Esophagus muscularis mucosa (tissue), 3 donors: ENCODE measurements around the gene TDRD12.

Experiments
- POLR2AphosphoS5 ChIP-seq, 2 donors: sonication (generic); formaldehyde crosslinking; IDR thresholded peaks; one replicate each; pipeline ENCODE4 v1.6.1; 2017; ENCODE audit warnings: antibody characterized with exemption in 2 of 2
- TF ChIP-seq, protein P1 (sequence below), 3 experiments: fragments of 200-600 bp in 2 of 3; fragments of 450-650 bp in 1 of 3; sonication (generic) in 2 of 3; IDR thresholded peaks; one replicate each; pipeline ENCODE4 v1.5.1; 2017 to 2019; ENCODE audit warnings: antibody characterized with exemption in 3 of 3, mild to moderate bottlenecking in 2 of 3, moderate library complexity in 1 of 3

DNA sequence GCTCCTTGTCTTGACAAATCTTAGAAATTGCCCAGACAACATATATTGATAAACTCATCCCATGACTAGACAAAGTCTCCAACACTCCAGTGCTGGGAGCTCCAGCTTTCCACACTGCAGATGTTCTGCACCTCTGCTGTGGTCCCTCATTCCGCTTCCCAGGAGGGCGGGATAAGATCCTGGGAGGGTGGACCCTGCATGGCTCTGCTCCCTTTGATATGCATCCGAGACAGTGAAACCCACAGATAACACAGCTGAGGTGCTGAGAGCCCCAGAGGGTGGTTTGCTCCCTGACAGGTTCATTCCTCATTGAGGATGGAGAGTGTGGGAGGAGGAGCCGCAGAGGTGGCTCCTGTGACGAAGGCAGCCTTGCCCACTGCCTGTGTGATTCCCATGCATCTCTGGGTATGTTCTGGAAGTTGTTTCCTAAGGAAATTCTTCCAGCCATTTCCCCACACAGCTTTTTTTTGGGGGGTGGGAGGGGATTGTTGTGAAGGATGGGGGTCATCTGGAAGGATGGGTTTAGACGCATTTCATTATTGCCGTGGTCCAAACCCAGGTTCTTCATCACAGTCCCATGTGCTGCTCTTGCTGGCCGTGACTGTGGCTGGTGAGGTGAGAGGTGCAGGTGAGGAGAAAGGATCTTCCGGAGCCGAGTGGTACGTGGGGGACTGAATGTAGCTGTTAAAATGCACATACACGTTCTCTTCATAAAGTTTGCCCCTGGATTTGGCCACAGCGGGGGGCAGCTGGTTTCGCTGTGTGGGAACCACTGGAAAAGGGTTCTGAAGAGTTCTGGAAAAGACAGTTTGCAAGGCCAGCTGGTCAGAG lies 103.6 kb downstream of the TDRD12 start:
- TF ChIP-seq, protein P1, sequence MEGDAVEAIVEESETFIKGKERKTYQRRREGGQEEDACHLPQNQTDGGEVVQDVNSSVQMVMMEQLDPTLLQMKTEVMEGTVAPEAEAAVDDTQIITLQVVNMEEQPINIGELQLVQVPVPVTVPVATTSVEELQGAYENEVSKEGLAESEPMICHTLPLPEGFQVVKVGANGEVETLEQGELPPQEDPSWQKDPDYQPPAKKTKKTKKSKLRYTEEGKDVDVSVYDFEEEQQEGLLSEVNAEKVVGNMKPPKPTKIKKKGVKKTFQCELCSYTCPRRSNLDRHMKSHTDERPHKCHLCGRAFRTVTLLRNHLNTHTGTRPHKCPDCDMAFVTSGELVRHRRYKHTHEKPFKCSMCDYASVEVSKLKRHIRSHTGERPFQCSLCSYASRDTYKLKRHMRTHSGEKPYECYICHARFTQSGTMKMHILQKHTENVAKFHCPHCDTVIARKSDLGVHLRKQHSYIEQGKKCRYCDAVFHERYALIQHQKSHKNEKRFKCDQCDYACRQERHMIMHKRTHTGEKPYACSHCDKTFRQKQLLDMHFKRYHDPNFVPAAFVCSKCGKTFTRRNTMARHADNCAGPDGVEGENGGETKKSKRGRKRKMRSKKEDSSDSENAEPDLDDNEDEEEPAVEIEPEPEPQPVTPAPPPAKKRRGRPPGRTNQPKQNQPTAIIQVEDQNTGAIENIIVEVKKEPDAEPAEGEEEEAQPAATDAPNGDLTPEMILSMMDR (IDR thresholded peaks at IDR 0.05), result no peak
- no peak for TF ChIP-seq POLR2AphosphoS5 (IDR thresholded peaks at IDR 0.05)
